ENCODE results near the gene GNA12. TPM values are rescaled to one million over a fixed set of nuclear protein-coding genes. Genes with fewer than 3 reads are reported as not detected.

Gene GNA12
- total and polyA plus RNA-seq, 9 of the 15 experiments (the other 6 are each of a cell fraction or from before 2014, with no cell fraction given), result 0.65 to 32.7 (median 9.6) TPM

DNA sequence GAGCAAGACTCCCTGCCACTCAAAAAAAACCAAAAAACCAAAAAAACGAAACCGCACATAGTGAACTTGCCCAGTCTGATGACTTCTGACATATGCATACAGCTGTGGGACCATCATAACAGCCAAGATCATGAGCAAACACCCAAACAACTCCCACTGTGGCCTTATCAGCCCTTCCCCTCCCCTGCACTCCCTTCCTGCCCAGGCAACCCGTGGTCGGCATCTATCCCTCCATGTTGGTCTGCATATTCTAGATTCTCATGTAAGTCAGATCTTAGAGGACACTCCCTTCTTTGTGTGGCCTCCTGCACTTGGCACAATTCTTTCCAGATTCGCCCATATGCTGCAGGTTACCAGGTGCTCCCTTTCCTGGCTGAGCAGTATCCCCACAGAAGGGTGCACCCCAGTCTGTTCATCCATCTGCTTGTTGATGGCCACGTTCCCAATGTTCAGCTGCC lies 72.8 kb downstream of the GNA12 start (continued):
- TF ChIP-seq LEF1 (IDR thresholded peaks at IDR 0.05) (peak; percentile 67; the same call in 1 of the 2 replicates), ZNF239 (CRISPR knock-in tag; IDR thresholded peaks at IDR 0.05) (0 out of 2 replicates have a peak, but pooled peaks have one; percentile 23), SRSF9 (IDR thresholded peaks at IDR 0.05; ENCODE audit: borderline replicate concordance, low read depth, low read length) (no peak), SIRT6 (IDR thresholded peaks at IDR 0.05; ENCODE audit: low read depth, low read length) (no peak), CREBBP (IDR thresholded peaks at IDR 0.05; ENCODE audit: low read depth, low read length) (no peak), ZNF140 (CRISPR knock-in tag; IDR thresholded peaks at IDR 0.05) (no peak), CEBPG (CRISPR knock-in tag; IDR thresholded peaks at IDR 0.05) (no peak), CEBPG (tag; conservative IDR thresholded peaks at IDR 0.05 in 1 of 2, IDR thresholded peaks at IDR 0.05 in 1 of 2) (no peak), ZNF217 (CRISPR knock-in tag; IDR thresholded peaks at IDR 0.05) (no peak), CBX2 (IDR thresholded peaks at IDR 0.05; ENCODE audit: insufficient read depth, low read length, poor library complexity, severe bottlenecking) (no peak), CBX1 (IDR thresholded peaks at IDR 0.05; ENCODE audit: low read depth) (no peak), DNMT1 (IDR thresholded peaks at IDR 0.05) (no peak), FIP1L1 (IDR thresholded peaks at IDR 0.05; ENCODE audit: low read depth, low read length, poor library complexity, severe bottlenecking) (no peak), SETDB1 (IDR thresholded peaks at IDR 0.05; ENCODE audit: low read length) (no peak), ZFP36 (IDR thresholded peaks at IDR 0.05; ENCODE audit: low read depth, low read length, partially characterized antibody) (no peak), SMARCC2 (IDR thresholded peaks at IDR 0.05; ENCODE audit: low read depth) (peak; percentile 62), EHMT2 (IDR thresholded peaks at IDR 0.05) (peak; percentile 89), HEY1 (CRISPR knock-in tag; IDR thresholded peaks at IDR 0.05; ENCODE audit: borderline replicate concordance) (no peak), HSF4 (CRISPR knock-in tag; IDR thresholded peaks at IDR 0.05; ENCODE audit: borderline replicate concordance) (no peak), ZFX (CRISPR knock-in tag; IDR thresholded peaks at IDR 0.05) (no peak), NR1H2 (CRISPR knock-in tag; IDR thresholded peaks at IDR 0.05) (no peak), ZNF263 (CRISPR knock-in tag; IDR thresholded peaks at IDR 0.05; ENCODE audit: borderline replicate concordance) (no peak)
- TF ChIP-seq, protein P1, sequence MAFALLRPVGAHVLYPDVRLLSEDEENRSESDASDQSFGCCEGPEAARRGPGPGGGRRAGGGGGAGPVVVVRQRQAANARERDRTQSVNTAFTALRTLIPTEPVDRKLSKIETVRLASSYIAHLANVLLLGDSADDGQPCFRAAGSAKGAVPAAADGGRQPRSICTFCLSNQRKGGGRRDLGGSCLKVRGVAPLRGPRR (CRISPR knock-in tag; IDR thresholded peaks at IDR 0.05), result no peak
- TF ChIP-seq, protein P2, sequence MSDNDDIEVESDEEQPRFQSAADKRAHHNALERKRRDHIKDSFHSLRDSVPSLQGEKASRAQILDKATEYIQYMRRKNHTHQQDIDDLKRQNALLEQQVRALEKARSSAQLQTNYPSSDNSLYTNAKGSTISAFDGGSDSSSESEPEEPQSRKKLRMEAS (CRISPR knock-in tag; IDR thresholded peaks at IDR 0.05), result peak; percentile 40; the same call in 1 of the 2 replicates
- TF ChIP-seq, protein P3, sequence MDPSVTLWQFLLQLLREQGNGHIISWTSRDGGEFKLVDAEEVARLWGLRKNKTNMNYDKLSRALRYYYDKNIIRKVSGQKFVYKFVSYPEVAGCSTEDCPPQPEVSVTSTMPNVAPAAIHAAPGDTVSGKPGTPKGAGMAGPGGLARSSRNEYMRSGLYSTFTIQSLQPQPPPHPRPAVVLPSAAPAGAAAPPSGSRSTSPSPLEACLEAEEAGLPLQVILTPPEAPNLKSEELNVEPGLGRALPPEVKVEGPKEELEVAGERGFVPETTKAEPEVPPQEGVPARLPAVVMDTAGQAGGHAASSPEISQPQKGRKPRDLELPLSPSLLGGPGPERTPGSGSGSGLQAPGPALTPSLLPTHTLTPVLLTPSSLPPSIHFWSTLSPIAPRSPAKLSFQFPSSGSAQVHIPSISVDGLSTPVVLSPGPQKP (CRISPR knock-in tag; IDR thresholded peaks at IDR 0.05), result no peak
- TF ChIP-seq, protein P4, sequence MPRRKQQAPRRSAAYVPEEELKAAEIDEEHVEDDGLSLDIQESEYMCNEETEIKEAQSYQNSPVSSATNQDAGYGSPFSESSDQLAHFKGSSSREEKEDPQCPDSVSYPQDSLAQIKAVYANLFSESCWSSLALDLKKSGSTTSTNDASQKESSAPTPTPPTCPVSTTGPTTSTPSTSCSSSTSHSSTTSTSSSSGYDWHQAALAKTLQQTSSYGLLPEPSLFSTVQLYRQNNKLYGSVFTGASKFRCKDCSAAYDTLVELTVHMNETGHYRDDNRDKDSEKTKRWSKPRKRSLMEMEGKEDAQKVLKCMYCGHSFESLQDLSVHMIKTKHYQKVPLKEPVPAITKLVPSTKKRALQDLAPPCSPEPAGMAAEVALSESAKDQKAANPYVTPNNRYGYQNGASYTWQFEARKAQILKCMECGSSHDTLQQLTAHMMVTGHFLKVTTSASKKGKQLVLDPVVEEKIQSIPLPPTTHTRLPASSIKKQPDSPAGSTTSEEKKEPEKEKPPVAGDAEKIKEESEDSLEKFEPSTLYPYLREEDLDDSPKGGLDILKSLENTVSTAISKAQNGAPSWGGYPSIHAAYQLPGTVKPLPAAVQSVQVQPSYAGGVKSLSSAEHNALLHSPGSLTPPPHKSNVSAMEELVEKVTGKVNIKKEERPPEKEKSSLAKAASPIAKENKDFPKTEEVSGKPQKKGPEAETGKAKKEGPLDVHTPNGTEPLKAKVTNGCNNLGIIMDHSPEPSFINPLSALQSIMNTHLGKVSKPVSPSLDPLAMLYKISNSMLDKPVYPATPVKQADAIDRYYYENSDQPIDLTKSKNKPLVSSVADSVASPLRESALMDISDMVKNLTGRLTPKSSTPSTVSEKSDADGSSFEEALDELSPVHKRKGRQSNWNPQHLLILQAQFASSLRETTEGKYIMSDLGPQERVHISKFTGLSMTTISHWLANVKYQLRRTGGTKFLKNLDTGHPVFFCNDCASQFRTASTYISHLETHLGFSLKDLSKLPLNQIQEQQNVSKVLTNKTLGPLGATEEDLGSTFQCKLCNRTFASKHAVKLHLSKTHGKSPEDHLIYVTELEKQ (CRISPR knock-in tag; IDR thresholded peaks at IDR 0.05), result no peak

Measured in K562 (cell line).